CD4-positive, alpha-beta memory T cell (primary cell): ENCODE results near the gene GLS. TPM values are rescaled to one million over a fixed set of nuclear protein-coding genes. Genes with fewer than 3 reads are reported as not detected.
"Not testable (repeated sequence)": the region's sequence is repeated elsewhere in the genome, so short reads cannot be mapped to it uniquely, and the experiment has no call there.

Experiments
- CTCF ChIA-PET: fragments of 350-600 bp; sonication (Branson Sonifier 250); formaldehyde crosslinking; loops from one replicate; lab custom pipeline; 2021; ENCODE audit warnings: inconsistent platforms; ENCODE audit not compliant: partially characterized antibody; lab: Charles Lee
- POLR2A ChIA-PET: fragments of 350-600 bp; sonication (Branson Sonifier 250); formaldehyde crosslinking; loops from one replicate; lab custom pipeline; 2021; ENCODE audit not compliant: partially characterized antibody; lab: Charles Lee
- DNase-seq, 5 donors: peaks; one replicate each; pipeline versions ENCODE4 v3.0.0 to v3.0.0-alpha.2; 2020 to 2022; ENCODE audit warnings: mixed read lengths in 1 of 5
- H3K27ac ChIP-seq: one replicate; pipeline ENCODE4 v1.7.0; 2013; ENCODE audit warnings: low read depth, low read length
- H3K27me3 ChIP-seq: 2 replicates; pipeline ENCODE4 v1.7.0; 2013; ENCODE audit warnings: mild to moderate bottlenecking, low read length, moderate library complexity; ENCODE audit not compliant: insufficient read depth
- H3K36me3 ChIP-seq: 2 replicates; pipeline ENCODE4 v1.7.0; 2013; ENCODE audit warnings: mild to moderate bottlenecking, low read length, moderate library complexity; ENCODE audit not compliant: insufficient read depth
- H3K4me1 ChIP-seq: 2 replicates; pipeline ENCODE4 v1.7.0; 2013; ENCODE audit warnings: mild to moderate bottlenecking, low read length, moderate library complexity; ENCODE audit not compliant: insufficient read depth
- H3K4me3 ChIP-seq, 2 donors: one replicate each; pipeline ENCODE4 v1.7.0; 2013; ENCODE audit warnings: low read length in 2 of 2, mild to moderate bottlenecking in 1 of 2
- H3K9me3 ChIP-seq, 2 donors: one replicate each; pipeline ENCODE4 v1.7.0; 2013; ENCODE audit warnings: low read length in 2 of 2, control low read depth in 1 of 2; ENCODE audit not compliant: control insufficient read depth in 1 of 2
- H3K27ac Mint-ChIP-seq, 7 donors: one replicate each; pipeline ENCODE4 v1.8.0; 2020 to 2021; ENCODE audit warnings: mixed read lengths in 7 of 7, mild to moderate bottlenecking in 6 of 7, inconsistent platforms in 3 of 7, moderate library complexity in 3 of 7
- H3K27me3 Mint-ChIP-seq, 2 donors: one replicate each; pipeline ENCODE4 v1.8.0; 2020 to 2021; ENCODE audit warnings: mixed read lengths in 2 of 2
- H3K36me3 Mint-ChIP-seq, 2 donors: one replicate each; pipeline ENCODE4 v1.8.0; 2020 to 2021; ENCODE audit warnings: mixed read lengths in 2 of 2, inconsistent platforms in 1 of 2, mild to moderate bottlenecking in 1 of 2
- H3K4me1 Mint-ChIP-seq, 4 donors: one replicate each; pipeline ENCODE4 v1.8.0; 2020 to 2021; ENCODE audit warnings: mixed read lengths in 4 of 4, mild to moderate bottlenecking in 1 of 4
- H3K4me3 Mint-ChIP-seq, 8 donors: one replicate each; pipeline ENCODE4 v1.8.0; 2020 to 2021; ENCODE audit warnings: mixed read lengths in 8 of 8, mild to moderate bottlenecking in 7 of 8, moderate library complexity in 6 of 8, inconsistent platforms in 3 of 8
- H3K9me3 Mint-ChIP-seq, 8 donors: one replicate each; pipeline ENCODE4 v1.8.0; 2020 to 2021; ENCODE audit warnings: mixed read lengths in 8 of 8, mild to moderate bottlenecking in 5 of 8, inconsistent platforms in 3 of 8, moderate library complexity in 1 of 8
- intact Hi-C: fragments of 100-400 bp; cut with micrococcal nuclease; formaldehyde crosslinking; loops from one replicate; pipeline ENCODE4 v1.15.1; 2023
- polyA plus RNA-seq, 2 donors: library from polyadenylated mRNA; unstranded; fragments of 300-500 nt; fragmentation: Illumina TruSeq; gene quantifications; one replicate each; pipeline ENCODE4 v1.2.3, GENCODE V29; 2021
- total RNA-seq, 2 experiments: library from RNA; stranded (reverse); gene quantifications; one replicate each; pipeline ENCODE4 v1.2.3, GENCODE V29; 2021

Gene GLS
- total and polyA plus RNA-seq, 4 experiments from 2014 or later: 27.0 to 208 (median 132) TPM

GRCh38 chr2:190863946-190864345, 16.7 kb upstream of the GLS start:
- Mint-ChIP-seq H3K36me3 (peaks cover 2 to 25% of the 10 kb centered on the region in 2 donors), H3K4me1 (peaks cover 14 to 25% (median 20%) of the 10 kb centered on the region in 4 donors), H3K27ac (peak overlapping the region in 2 of 7 donors; percentile 20 to 26), H3K27me3 (no peaks in the 10 kb centered on the region), H3K4me3 (peak overlapping the region in 2 of 8 donors; percentile 5 to 6), H3K9me3 (peaks cover 0 to 7% (median 2%) of the 10 kb centered on the region in 8 donors)
- peaks cover 16% of the 10 kb centered on the region for H3K4me1 ChIP-seq
- H3K9me3 ChIP-seq: no peaks in the 10 kb centered on the region
- H3K4me3 ChIP-seq: no peak overlapping the region
- DNase-seq: no peak
- ChIA-PET CTCF (interaction anchor here (2.0 kb wide), 1 partner anchor 14 kb away, joined by 5 read pairs; no protein-coding TSS in a partner anchor), POLR2A (interaction anchor here (0.9 to 5.8 kb wide), 3 partner anchors 11 to 151 kb away, joined by 3 to 48 read pairs (median 10); partner anchors contain the start of gene GLS)
- H3K27ac ChIP-seq: no peak overlapping the region
- no peaks in the 10 kb centered on the region for H3K27me3 ChIP-seq
- intact Hi-C loops: no loop called here
- H3K36me3 ChIP-seq: no peaks in the 10 kb centered on the region

DNA sequence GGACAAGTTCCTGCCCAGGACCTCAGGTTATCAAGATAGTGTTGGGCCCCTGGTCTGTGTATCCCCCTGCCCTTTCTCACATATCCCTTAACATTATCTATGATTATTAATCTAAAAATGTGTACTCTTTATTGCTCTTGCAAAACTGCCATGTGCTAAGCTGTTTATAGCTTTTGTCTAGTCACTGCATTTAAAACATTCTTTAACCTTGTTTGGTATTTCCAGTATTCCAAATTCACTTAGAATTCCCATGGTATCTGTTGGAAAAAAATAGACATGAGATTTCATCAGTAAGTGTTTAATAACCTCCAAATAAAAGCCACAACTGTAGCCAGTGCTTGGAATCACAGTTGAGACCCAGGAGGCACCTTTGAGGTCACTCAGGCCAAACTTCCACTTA, 16.2 kb upstream of the GLS start:
- Mint-ChIP-seq H3K9me3 (peaks cover 0 to 7% (median 2%) of the 10 kb centered on the region in 8 donors), H3K27ac (no peak overlapping the region), H3K36me3 (peaks cover 2 to 23% of the 10 kb centered on the region in 2 donors), H3K4me1 (peaks cover 14 to 25% (median 20%) of the 10 kb centered on the region in 4 donors), H3K27me3 (no peaks in the 10 kb centered on the region), H3K4me3 (no peak overlapping the region)
- intact Hi-C loops: no loop called here
- Histone ChIP-seq H3K4me1 (peaks cover 16% of the 10 kb centered on the region), H3K27ac (no peak overlapping the region), H3K36me3 (no peaks in the 10 kb centered on the region), H3K9me3 (no peaks in the 10 kb centered on the region), H3K4me3 (no peak overlapping the region), H3K27me3 (no peaks in the 10 kb centered on the region)
- POLR2A ChIA-PET: interaction anchor here (2.6 to 5.8 kb wide), 2 partner anchors 11 to 17 kb away, joined by 10 to 48 read pairs; partner anchors contain the start of gene GLS
- CTCF ChIA-PET: interaction anchor here (2.0 kb wide), 1 partner anchor 14 kb away, joined by 5 read pairs; no protein-coding TSS in a partner anchor
- no peak for DNase-seq

DNA sequence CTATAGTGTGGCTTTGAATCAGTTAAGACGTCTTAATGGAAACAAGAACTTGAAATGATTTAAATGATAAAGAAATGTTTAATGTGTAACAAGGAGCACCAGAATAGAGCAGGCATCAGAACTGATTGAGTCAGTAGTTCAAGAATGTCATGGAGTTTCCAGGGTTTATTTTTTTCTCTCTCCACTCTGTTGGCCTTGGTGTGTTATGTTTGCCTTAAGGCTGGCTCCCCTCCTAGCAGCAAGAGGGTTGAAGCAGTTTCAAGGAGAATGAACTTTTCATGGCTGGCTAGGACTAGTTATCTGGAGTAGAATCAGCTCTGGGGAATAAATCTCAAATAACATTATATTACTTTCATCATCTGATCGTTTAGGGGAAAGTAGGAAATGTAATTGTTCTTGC, 13.4 kb upstream of the GLS start:
- no peak overlapping the region for H3K4me3 Mint-ChIP-seq
- peaks cover 4 to 15% of the 10 kb centered on the region in 2 donors for H3K36me3 Mint-ChIP-seq
- CTCF ChIA-PET: interaction anchor here (1.0 to 2.1 kb wide), 2 partner anchors 14 to 16 kb away, joined by 3 to 7 read pairs; no protein-coding TSS in a partner anchor
- no peak overlapping the region for H3K27ac Mint-ChIP-seq
- H3K4me1 ChIP-seq: peaks cover 16% of the 10 kb centered on the region
- H3K9me3 Mint-ChIP-seq: peaks cover 0 to 7% (median 2%) of the 10 kb centered on the region in 8 donors
- no peak overlapping the region for H3K4me3 ChIP-seq
- no peaks in the 10 kb centered on the region for H3K9me3 ChIP-seq
- H3K27ac ChIP-seq: no peak overlapping the region
- no peaks in the 10 kb centered on the region for H3K27me3 ChIP-seq
- H3K36me3 ChIP-seq: no peaks in the 10 kb centered on the region
- no peaks in the 10 kb centered on the region for H3K27me3 Mint-ChIP-seq
- DNase-seq: no peak
- POLR2A ChIA-PET: interaction anchor here (1.3 to 5.8 kb wide), 3 partner anchors 8 to 17 kb away, joined by 4 to 48 read pairs (median 6); partner anchors contain the start of gene GLS
- intact Hi-C loops: no loop called here
- H3K4me1 Mint-ChIP-seq: peaks cover 14 to 24% (median 19%) of the 10 kb centered on the region in 4 donors

- peaks cover 13% of the 10 kb centered on the region for H3K4me1 ChIP-seq
- Mint-ChIP-seq H3K4me1 (peaks cover 11 to 18% (median 13%) of the 10 kb centered on the region in 4 donors), H3K27me3 (no peaks in the 10 kb centered on the region), H3K36me3 (peaks cover 4 to 15% of the 10 kb centered on the region in 2 donors), H3K27ac (no peak overlapping the region), H3K4me3 (no peak overlapping the region), H3K9me3 (peaks cover 0 to 7% (median 2%) of the 10 kb centered on the region in 8 donors)
- H3K4me3 ChIP-seq: no peak overlapping the region
- POLR2A ChIA-PET: interaction anchor here (1.0 kb wide), 1 partner anchor 13 kb away, joined by 5 read pairs; the partner anchor contains the start of gene GLS
- no peaks in the 10 kb centered on the region for H3K9me3 ChIP-seq
- no peaks in the 10 kb centered on the region for H3K27me3 ChIP-seq
- no peak overlapping the region for H3K27ac ChIP-seq
- intact Hi-C loops: no loop called here
- CTCF ChIA-PET: no interaction called here
- DNase-seq: no peak
- no peaks in the 10 kb centered on the region for H3K36me3 ChIP-seq
Observed at GRCh38 chr2:190867832-190868231, 12.8 kb upstream of the GLS start.

DNA sequence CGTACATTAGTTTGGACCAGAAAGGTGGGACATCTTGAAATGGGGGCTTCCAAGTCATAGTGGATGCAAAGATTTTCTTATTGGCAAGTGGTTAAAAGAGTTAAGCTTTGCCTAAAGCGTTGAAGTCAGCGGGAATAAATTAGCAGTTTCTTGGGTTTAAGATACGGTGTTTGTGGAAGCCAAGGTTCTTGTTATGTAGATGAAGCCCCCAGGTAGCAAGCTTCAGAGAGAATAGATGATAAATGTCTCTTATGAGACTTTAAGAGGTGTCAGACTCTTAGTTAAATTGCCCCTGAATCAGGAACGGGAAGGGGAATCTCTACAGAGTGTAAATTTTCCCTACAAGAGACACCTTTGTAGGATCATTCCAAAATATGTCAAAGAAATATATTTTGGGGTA, 10.9 kb upstream of the GLS start:
- H3K27ac Mint-ChIP-seq: no peak overlapping the region
- no peaks in the 10 kb centered on the region for H3K36me3 ChIP-seq
- no peak overlapping the region for H3K4me3 ChIP-seq
- no peaks in the 10 kb centered on the region for H3K4me1 ChIP-seq
- intact Hi-C loops: no loop called here
- H3K4me1 Mint-ChIP-seq: no peaks in the 10 kb centered on the region
- H3K27me3 Mint-ChIP-seq: no peaks in the 10 kb centered on the region
- H3K27me3 ChIP-seq: no peaks in the 10 kb centered on the region
- ChIA-PET CTCF (interaction anchor here (1.5 kb wide), 1 partner anchor 18 kb away, joined by 4 read pairs; no protein-coding TSS in a partner anchor), POLR2A (no interaction called here)
- H3K27ac ChIP-seq: no peak overlapping the region
- peaks cover 0 to 7% (median 2%) of the 10 kb centered on the region in 8 donors for H3K9me3 Mint-ChIP-seq
- no peaks in the 10 kb centered on the region for H3K9me3 ChIP-seq
- H3K36me3 Mint-ChIP-seq: peaks cover 4 to 15% of the 10 kb centered on the region in 2 donors
- no peak for DNase-seq
- no peak overlapping the region for H3K4me3 Mint-ChIP-seq

DNA sequence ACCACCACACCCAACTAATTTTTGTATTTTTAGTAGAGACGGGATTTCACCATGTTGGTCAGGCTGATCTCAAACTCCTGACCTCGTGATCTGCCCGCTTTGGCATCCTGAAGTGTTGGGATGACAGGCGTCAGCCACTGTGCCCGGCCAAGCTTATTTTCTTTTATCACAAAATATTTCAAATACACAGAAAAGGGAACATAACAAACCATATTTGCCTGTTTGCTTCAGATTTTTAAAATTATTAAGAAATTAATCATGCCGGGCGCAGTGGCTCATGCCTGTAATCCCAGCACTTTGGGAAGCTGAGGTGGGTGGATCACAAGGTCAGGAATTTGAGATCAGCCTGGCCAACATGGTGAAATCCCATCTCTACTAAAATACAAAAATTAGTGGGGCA, 7.2 kb upstream of the GLS start:
- intact Hi-C loops, H3K4me3 ChIP-seq, H3K36me3 ChIP-seq, H3K4me3 Mint-ChIP-seq, H3K27me3 Mint-ChIP-seq, H3K27ac ChIP-seq, H3K27me3 ChIP-seq, H3K36me3 Mint-ChIP-seq, H3K27ac Mint-ChIP-seq, DNase-seq, H3K9me3 ChIP-seq, H3K9me3 Mint-ChIP-seq: not testable (repeated sequence)
- ChIA-PET CTCF (interaction anchor here (1.0 to 8.6 kb wide), 2 partner anchors 15 to 23 kb away, joined by 4 to 83 read pairs; no protein-coding TSS in a partner anchor), POLR2A (interaction anchor here (0.7 kb wide), 1 partner anchor 23 kb away, joined by 3 read pairs; no protein-coding TSS in a partner anchor)
- peaks cover 24% of the 10 kb centered on the region for H3K4me1 ChIP-seq
- peaks cover 11 to 30% (median 19%) of the 10 kb centered on the region in 4 donors for H3K4me1 Mint-ChIP-seq

DNA sequence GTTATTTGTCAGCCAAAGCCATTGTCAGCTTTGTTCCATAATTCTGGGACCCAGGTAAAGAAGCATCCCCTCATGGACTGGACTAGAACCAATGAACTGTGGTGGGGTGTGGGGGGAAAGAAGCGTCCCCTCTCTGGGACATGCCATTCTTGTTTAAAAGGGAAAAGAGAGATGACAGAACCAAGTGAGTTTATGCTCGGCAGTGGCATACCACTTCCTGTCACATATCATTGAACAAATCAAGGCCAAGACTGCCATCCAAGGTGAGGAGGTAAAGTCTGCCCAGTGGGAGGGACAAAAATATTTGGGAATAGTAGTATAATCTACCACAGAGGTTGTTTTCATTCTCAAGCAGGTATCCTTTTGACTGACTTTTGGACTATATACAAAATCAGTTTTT, 4.7 kb upstream of the GLS start:
- DNase-seq: peak; percentile 30 to 63 (median 35)
- CTCF ChIA-PET: interaction anchor here (0.9 to 8.6 kb wide), 2 partner anchors 17 to 25 kb away, joined by 3 to 83 read pairs; no protein-coding TSS in a partner anchor
- peaks cover 0 to 5% of the 10 kb centered on the region in 2 donors for H3K36me3 Mint-ChIP-seq
- intact Hi-C loops: loop anchor here (1.0 kb wide), 1 partner anchor 26 kb away; no protein-coding TSS in a partner anchor
- H3K27me3 Mint-ChIP-seq: no peaks in the 10 kb centered on the region
- Histone ChIP-seq H3K27ac (peak overlapping the region; percentile 3), H3K4me1 (peaks cover 32% of the 10 kb centered on the region), H3K36me3 (no peaks in the 10 kb centered on the region), H3K4me3 (peak overlapping the region in 1 of 2 donors; percentile 3), H3K9me3 (no peaks in the 10 kb centered on the region), H3K27me3 (no peaks in the 10 kb centered on the region)
- POLR2A ChIA-PET: interaction anchor here (0.8 to 1.5 kb wide), 7 partner anchors 9 to 144 kb away, joined by 3 to 10 read pairs (median 6); no protein-coding TSS in a partner anchor
- peaks cover 13 to 38% (median 23%) of the 10 kb centered on the region in 4 donors for H3K4me1 Mint-ChIP-seq
- peak overlapping the region; percentile 7 to 73 (median 58) for H3K4me3 Mint-ChIP-seq
- peaks cover 0 to 2% (median 0%) of the 10 kb centered on the region in 8 donors for H3K9me3 Mint-ChIP-seq
- peak overlapping the region; percentile 50 to 90 (median 68) for H3K27ac Mint-ChIP-seq
